Effector CD4-positive, alpha-beta T cell (primary cell): ENCODE results near the gene HHAT.

Experiments
- DNase-seq: peaks from one replicate; pipeline ENCODE4 v3.0.0-alpha.2; 2020

The HHAT gene

GRCh38 chr1:210446479-210446878 is 117.8 kb downstream of the HHAT start:
- DNase-seq = peak; percentile 34

GRCh38 chr1:210447456-210448057 is 118.9 kb downstream of the HHAT start:
- DNase-seq = no peak

GRCh38 chr1:210448297-210448892 is 119.7 kb downstream of the HHAT start:
- no peak for DNase-seq

- no peak for DNase-seq
These were observed 127.3 kb downstream of the HHAT start for GRCh38 chr1:210455840-210456603.

GRCh38 chr1:210456731-210457255 is 128.1 kb downstream of the HHAT start:
- no peak for DNase-seq

- no peak for DNase-seq
These were observed 128.9 kb downstream of the HHAT start for GRCh38 chr1:210457568-210457967.

GRCh38 chr1:210464519-210465039 is 135.9 kb downstream of the HHAT start:
- DNase-seq = no peak

- DNase-seq = no peak
These were observed 136.4 kb downstream of the HHAT start for GRCh38 chr1:210465150-210465549.

GRCh38 chr1:210467440-210468043 is 138.8 kb downstream of the HHAT start:
- no peak for DNase-seq

- no peak for DNase-seq
These were observed 140.7 kb downstream of the HHAT start for GRCh38 chr1:210469441-210469840.

- DNase-seq = no peak
These were observed 146.6 kb downstream of the HHAT start for GRCh38 chr1:210475321-210475720.

GRCh38 chr1:210475806-210476205 is 147.1 kb downstream of the HHAT start:
- no peak for DNase-seq

- no peak for DNase-seq
These were observed 148.0 kb downstream of the HHAT start for GRCh38 chr1:210476730-210477129.

- no peak for DNase-seq
These were observed 148.7 kb downstream of the HHAT start for GRCh38 chr1:210477328-210477924.

- DNase-seq = no peak
These were observed 150.1 kb downstream of the HHAT start for GRCh38 chr1:210478820-210479219.

- DNase-seq = no peak
These were observed 153.8 kb downstream of the HHAT start for GRCh38 chr1:210482491-210482890.

GRCh38 chr1:210482945-210483617 is 154.4 kb downstream of the HHAT start:
- no peak for DNase-seq

- DNase-seq = no peak
These were observed 155.1 kb downstream of the HHAT start for GRCh38 chr1:210483821-210484220.

GRCh38 chr1:210487021-210487420 is 158.3 kb downstream of the HHAT start:
- DNase-seq = no peak

- DNase-seq = no peak
These were observed 160.8 kb downstream of the HHAT start for GRCh38 chr1:210489491-210489890.

GRCh38 chr1:210490781-210491180 is 162.1 kb downstream of the HHAT start:
- no peak for DNase-seq

- DNase-seq = no peak
These were observed 167.4 kb downstream of the HHAT start for GRCh38 chr1:210496063-210496462.
